Epithelial cell of esophagus (primary cell): ENCODE results near the gene MTIF3.
"Not testable (repeated sequence)": the region's sequence is repeated elsewhere in the genome, so short reads cannot be mapped to it uniquely, and the experiment has no call there.

Source experiments
- DNase-seq: peaks from one replicate; pipeline ENCODE4 v3.0.0; 2010; ENCODE audit warnings: low read depth
- H3K4me3 ChIP-seq: 2 replicates; pipeline ENCODE4 v1.5.1; 2011; ENCODE audit warnings: mild to moderate bottlenecking, low read length, control low read depth
- TF ChIP-seq, protein P1 (sequence below): IDR thresholded peaks from 2 replicates; pipeline ENCODE4 v1.5.1; 2011; ENCODE audit warnings: low read depth, mild to moderate bottlenecking, low read length, control low read depth, inconsistent platforms; ENCODE audit not compliant: insufficient read depth; ENCODE audit errors: missing control alignments

The MTIF3 gene

DNA sequence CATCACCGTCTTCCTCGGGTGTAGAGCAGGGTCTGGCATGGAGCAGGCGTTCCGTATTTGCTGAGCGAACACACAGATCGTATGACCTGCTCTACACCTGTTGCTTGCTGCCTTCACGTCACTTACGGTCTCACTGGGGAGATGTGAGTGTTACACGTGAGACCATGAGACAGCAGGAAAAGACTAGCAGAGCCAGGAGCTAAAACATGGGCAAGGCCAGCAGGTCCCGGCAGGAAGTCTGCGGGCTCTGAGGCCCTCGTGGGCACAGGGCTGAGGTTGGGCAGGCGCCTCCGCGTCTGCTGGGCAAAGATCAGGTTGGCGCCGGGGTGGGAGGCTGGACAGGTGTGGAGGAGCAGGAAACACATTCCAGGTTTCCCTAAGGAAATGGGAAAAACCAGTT is 45.7 kb downstream of the MTIF3 start:
- no peak overlapping the region for H3K4me3 ChIP-seq
- TF ChIP-seq, protein P1, sequence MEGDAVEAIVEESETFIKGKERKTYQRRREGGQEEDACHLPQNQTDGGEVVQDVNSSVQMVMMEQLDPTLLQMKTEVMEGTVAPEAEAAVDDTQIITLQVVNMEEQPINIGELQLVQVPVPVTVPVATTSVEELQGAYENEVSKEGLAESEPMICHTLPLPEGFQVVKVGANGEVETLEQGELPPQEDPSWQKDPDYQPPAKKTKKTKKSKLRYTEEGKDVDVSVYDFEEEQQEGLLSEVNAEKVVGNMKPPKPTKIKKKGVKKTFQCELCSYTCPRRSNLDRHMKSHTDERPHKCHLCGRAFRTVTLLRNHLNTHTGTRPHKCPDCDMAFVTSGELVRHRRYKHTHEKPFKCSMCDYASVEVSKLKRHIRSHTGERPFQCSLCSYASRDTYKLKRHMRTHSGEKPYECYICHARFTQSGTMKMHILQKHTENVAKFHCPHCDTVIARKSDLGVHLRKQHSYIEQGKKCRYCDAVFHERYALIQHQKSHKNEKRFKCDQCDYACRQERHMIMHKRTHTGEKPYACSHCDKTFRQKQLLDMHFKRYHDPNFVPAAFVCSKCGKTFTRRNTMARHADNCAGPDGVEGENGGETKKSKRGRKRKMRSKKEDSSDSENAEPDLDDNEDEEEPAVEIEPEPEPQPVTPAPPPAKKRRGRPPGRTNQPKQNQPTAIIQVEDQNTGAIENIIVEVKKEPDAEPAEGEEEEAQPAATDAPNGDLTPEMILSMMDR = no peak
- DNase-seq = no peak

DNA sequence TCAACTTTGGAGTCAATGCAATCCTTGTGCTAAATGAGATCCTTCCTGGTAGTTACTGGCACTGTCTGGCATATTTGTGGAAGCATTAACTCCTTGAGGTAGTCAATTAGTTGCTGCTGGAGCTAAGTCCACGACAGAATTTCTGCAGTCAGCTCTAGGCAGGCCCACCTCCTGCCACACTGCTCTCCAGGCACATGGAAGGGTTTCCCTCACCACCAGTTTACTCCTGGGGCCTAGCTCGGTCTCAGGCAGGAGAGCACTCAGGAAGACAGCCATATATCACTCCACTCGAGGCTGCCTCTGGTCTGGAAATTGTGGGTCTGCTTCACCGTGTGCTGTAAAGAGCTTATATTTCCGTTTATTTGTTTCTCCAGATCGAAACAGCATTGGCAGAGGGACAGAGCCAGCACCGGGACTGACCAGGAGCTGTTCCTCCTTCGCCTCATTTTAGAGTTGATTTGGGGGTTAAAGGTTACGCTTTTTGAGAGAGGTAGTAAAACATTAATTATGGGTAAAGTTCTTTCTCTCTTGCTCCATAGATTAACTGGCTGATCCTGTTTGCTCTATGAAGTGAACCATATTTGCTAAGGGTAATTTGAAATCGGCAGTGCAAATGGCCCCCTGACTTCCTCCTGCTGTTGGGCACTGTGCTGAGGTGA is 46.5 kb downstream of the MTIF3 start:
- TF ChIP-seq, protein P1 = no peak
- no peak overlapping the region for H3K4me3 ChIP-seq
- DNase-seq = no peak

DNA sequence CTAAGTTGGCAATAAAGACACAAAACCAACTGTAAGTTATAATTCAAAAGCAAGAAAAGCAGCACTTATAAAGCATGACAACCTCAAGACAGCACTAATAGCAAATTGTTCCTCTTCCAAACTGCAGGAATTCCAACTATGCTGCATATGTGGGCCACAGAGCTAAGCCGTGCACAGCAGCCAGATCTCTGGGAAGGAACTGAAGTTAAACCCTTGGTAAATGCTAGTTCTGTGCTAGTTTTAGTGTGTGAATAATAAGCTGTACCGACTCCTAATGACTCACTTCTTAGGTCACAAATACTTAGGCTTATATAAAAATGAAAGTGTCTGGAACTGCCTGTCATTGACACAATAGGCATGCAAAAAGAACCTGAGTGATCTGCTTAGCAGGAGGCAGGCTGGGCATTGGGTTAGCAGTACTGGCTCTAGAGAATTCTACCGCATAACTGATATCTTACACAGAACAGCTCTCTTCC is 47.1 kb downstream of the MTIF3 start:
- DNase-seq = peak; percentile 44
- H3K4me3 ChIP-seq = no peak overlapping the region
- TF ChIP-seq, protein P1 = no peak

DNA sequence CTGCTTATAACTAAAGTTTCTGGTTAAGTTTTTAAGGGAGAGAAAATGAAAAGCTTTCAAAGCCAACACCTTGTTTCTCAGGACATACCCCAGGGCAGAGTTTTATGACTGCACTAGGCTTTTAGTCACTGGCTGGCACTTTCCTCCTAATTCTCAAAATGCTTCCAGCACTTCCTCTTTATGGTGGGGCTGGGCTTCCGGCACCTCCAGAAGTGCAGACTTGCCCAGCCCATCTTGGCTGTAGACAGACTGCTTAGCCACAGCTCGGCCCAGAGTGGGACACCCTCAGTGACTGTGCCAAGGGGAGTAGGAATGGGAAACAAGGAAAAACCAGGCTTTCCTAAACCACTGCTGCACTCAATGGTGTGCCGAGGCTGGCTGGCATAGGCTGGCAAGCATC is 49.2 kb downstream of the MTIF3 start:
- DNase-seq = peak; percentile 25
- H3K4me3 ChIP-seq = no peak overlapping the region
- TF ChIP-seq, protein P1 = no peak

DNA sequence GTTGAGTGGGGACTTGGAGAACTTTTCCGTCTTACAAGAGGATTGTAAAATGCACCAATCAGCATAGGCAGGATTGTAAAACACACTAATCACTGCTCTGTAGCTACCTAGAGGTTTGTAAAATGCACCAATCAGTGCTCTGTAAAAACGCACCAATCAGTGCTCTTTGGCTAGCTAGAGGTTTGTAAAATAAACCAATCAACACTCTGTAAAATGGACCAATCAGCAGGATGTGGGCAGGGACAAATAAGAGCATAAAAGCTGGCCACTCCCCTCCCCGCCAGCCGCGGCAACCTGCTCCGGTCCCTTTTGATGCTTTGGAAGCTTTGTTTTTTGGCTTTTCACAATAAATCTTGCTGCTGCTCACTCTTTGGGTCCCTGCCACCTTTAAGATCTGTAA is 50.0 kb downstream of the MTIF3 start:
- not testable (repeated sequence) for H3K4me3 ChIP-seq, DNase-seq

DNA sequence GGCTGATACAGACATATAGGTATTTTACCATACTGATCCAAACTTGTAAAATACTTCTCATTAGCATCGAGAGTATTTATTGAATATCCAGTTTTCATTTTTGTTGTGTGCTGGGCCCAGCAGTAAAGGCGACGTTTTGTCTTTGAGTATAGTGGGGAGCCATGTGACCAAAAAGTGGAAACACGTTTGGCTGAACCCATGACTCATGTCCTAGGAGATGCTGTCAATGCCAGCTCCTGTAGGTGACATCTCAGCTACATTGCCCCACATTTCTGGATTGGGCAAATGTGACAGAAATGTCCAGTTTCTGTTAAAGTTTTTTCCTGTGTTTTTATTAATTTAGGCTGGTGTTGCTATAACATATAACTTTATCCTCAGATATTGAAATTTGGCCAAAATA is 52.0 kb downstream of the MTIF3 start:
- DNase-seq = no peak
- TF ChIP-seq, protein P1 = no peak
- no peak overlapping the region for H3K4me3 ChIP-seq

DNA sequence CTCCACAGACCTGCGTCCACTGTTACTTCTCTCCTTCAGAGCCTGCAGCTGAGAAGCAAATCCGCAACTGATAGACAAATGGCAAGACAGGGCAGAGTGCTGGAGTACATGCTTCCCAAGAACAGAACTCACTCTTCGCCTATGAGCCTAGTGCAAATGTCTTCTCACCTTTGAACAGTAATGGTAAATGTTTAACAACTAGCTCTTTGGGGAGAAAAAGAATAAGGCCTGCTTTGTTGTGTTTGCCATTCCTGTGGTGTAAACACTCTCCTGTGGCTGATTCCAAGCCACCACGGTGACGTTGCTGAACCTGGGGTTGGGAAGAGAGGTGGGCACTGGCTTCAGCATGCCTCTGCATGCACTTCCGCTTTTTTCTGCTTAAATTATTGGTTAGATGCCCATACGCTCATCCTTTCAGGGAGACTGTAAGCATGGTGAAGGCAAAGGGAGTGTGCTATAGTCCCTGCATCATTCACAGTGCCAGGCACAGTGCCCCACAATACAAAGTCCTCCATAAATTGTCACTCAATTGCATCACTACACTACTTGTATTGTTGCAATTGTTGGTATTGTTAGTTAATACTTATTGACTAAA is 54.0 kb downstream of the MTIF3 start:
- TF ChIP-seq, protein P1 = no peak
- no peak for DNase-seq
- no peak overlapping the region for H3K4me3 ChIP-seq
